GM12878 (cell line): Measurements from ENCODE around the gene FIG4.

ENCODE experiments used
- BHLHE40 ChIP-seq, 2 experiments: fragments of 450-650 bp in 1 of 2; IDR thresholded peaks; 2 replicates each; pipeline ENCODE4 v1.6.1; 2011 to 2017; ENCODE audit warnings: low read depth in 2 of 2, borderline replicate concordance in 1 of 2, improper control_type of control experiment in 1 of 2, low read length in 1 of 2, mild to moderate bottlenecking in 1 of 2
- CEBPB ChIP-seq, 2 experiments: fragments of 150-350 bp in 1 of 2; IDR thresholded peaks; 2 replicates each; pipeline ENCODE4 v1.6.1; 2012 to 2014; ENCODE audit warnings: low read depth in 2 of 2, low read length in 2 of 2, borderline replicate concordance in 1 of 2, inconsistent platforms in 1 of 2
- CTCF ChIP-seq, 3 experiments: IDR thresholded peaks in 2 of 3; conservative IDR thresholded peaks in 1 of 3; 2 replicates each; pipeline ENCODE4 v1.5.1; 2011; ENCODE audit warnings: low read depth in 3 of 3, low read length in 3 of 3, mild to moderate bottlenecking in 3 of 3, control low read depth in 2 of 3, moderate library complexity in 2 of 3, inconsistent platforms in 1 of 3, mixed read lengths in 1 of 3; ENCODE audit not compliant: control insufficient read depth in 2 of 3, insufficient read depth in 1 of 3; ENCODE audit errors: extremely low read depth in 1 of 3
- FOXK2 ChIP-seq: fragments of 450-650 bp; IDR thresholded peaks from 2 replicates; pipeline ENCODE4 v1.6.1; 2017; ENCODE audit warnings: mild to moderate bottlenecking, moderate library complexity
- JUND ChIP-seq: IDR thresholded peaks from 2 replicates; pipeline ENCODE4 v1.6.1; 2012; ENCODE audit warnings: low read depth, mild to moderate bottlenecking, low read length, improper control_type of control experiment, moderate library complexity
- MXI1 ChIP-seq: fragments of 150-350 bp; IDR thresholded peaks from 2 replicates; pipeline ENCODE4 v1.6.1; 2011; ENCODE audit warnings: low read depth, mild to moderate bottlenecking, inconsistent platforms, low read length, improper control_type of control experiment

DNA sequence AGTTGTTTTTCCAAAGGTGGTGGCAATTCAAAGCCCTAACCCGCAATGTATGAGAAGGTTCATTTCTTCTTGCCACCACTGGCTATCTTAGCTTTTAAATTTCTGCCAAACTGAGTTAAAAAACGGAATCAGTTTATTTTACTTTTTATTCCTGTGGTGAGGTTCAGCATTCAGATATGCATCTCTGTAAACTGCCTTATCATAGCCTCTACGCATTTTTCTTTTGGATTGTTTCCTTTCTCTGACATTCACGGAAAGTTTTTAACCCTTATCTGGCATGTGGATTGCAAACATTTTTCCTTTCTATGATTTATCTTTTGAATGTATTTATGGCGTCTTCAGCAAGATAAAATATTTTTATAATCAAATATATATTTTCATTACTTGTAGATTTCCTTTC is 37.8 kb upstream of the FIG4 start:
- TF ChIP-seq BHLHE40 (IDR thresholded peaks at IDR 0.05; ENCODE audit: borderline replicate concordance in 1 of 2, low read depth in 2 of 2, low read length in 1 of 2) (no peak), CEBPB (IDR thresholded peaks at IDR 0.05; ENCODE audit: borderline replicate concordance in 1 of 2, low read depth in 2 of 2, low read length in 2 of 2) (no peak), FOXK2 (no peak), MXI1 (no peak), JUND (no peak), CTCF (IDR thresholded peaks at IDR 0.05 in 2 of 3, conservative IDR thresholded peaks at IDR 0.05 in 1 of 3; ENCODE audit: control insufficient read depth in 2 of 3, extremely low read depth in 1 of 3, insufficient read depth in 1 of 3, low read depth in 3 of 3, low read length in 3 of 3) (no peak)
